GM18861 (cell line): ENCODE measurements around the gene PLCB4.
"Not testable (repeated sequence)": the region's sequence is repeated elsewhere in the genome, so short reads cannot be mapped to it uniquely, and the experiment has no call there.

Experiments used
- ATAC-seq: cut with Tn5 transposase; IDR thresholded peaks from one replicate; pipeline ENCODE4 v1.9.1; 2021; ENCODE audit not compliant: unreplicated experiment

PLCB4 gene

GRCh38 chr20:9348747-9349146 lies 279.9 kb downstream of the PLCB4 start:
- no peak for ATAC-seq

GRCh38 chr20:9349249-9349648 lies 280.4 kb downstream of the PLCB4 start:
- ATAC-seq = no peak

GRCh38 chr20:9352739-9353138 lies 283.9 kb downstream of the PLCB4 start:
- ATAC-seq = no peak

- ATAC-seq = no peak
Observed at GRCh38 chr20:9353180-9353915, 284.5 kb downstream of the PLCB4 start.

GRCh38 chr20:9353916-9354276 lies 285.0 kb downstream of the PLCB4 start:
- no peak for ATAC-seq

- ATAC-seq = no peak
Observed at GRCh38 chr20:9354579-9354978, 285.7 kb downstream of the PLCB4 start.

- no peak for ATAC-seq
Observed at GRCh38 chr20:9358001-9358400, 289.1 kb downstream of the PLCB4 start.

- no peak for ATAC-seq
Observed at GRCh38 chr20:9359561-9360308, 290.8 kb downstream of the PLCB4 start.

- no peak for ATAC-seq
Observed at GRCh38 chr20:9360431-9360830, 291.5 kb downstream of the PLCB4 start.

GRCh38 chr20:9363673-9364072 lies 294.8 kb downstream of the PLCB4 start:
- ATAC-seq = no peak

- ATAC-seq = no peak
Observed at GRCh38 chr20:9367328-9367727, 298.4 kb downstream of the PLCB4 start.

GRCh38 chr20:9367746-9368145 lies 298.9 kb downstream of the PLCB4 start:
- no peak for ATAC-seq

- no peak for ATAC-seq
Observed at GRCh38 chr20:9368893-9369292, 300.0 kb downstream of the PLCB4 start.

- no peak for ATAC-seq
Observed at GRCh38 chr20:9369557-9369956, 300.7 kb downstream of the PLCB4 start.

- ATAC-seq = no peak
Observed at GRCh38 chr20:9374072-9374471, 305.2 kb downstream of the PLCB4 start.

- ATAC-seq = no peak
Observed at GRCh38 chr20:9374480-9374879, 305.6 kb downstream of the PLCB4 start.

GRCh38 chr20:9375221-9375681 lies 306.4 kb downstream of the PLCB4 start:
- no peak for ATAC-seq

- ATAC-seq = no peak
Observed at GRCh38 chr20:9377007-9377406, 308.1 kb downstream of the PLCB4 start.

GRCh38 chr20:9385345-9386310 lies 316.7 kb downstream of the PLCB4 start:
- ATAC-seq = not testable (repeated sequence)

GRCh38 chr20:9388160-9388812 lies 319.4 kb downstream of the PLCB4 start:
- no peak for ATAC-seq

GRCh38 chr20:9388813-9389161 lies 319.9 kb downstream of the PLCB4 start:
- ATAC-seq = no peak
